DND-41 (cell line): Measurements from ENCODE around the gene AKR1C3.
"Not testable (repeated sequence)": the region's sequence is repeated elsewhere in the genome, so short reads cannot be mapped to it uniquely, and the experiment has no call there.

Source experiments
- ATAC-seq: fragments of 200-7000 bp; cut with Tn5 transposase; 3 replicates; pipeline ENCODE4 v1.9.1; 2021; ENCODE audit warnings: low read depth; ENCODE audit not compliant: insufficient read depth
- DNase-seq: peaks from one replicate; pipeline ENCODE4 v3.0.0-alpha.2; 2020
- H2AFZ ChIP-seq: 2 replicates; pipeline ENCODE4 v1.6.0; 2012; ENCODE audit warnings: low read depth, low read length
- H3K27ac ChIP-seq: 2 replicates; pipeline ENCODE4 v1.5.1; 2012; ENCODE audit warnings: low read length, inconsistent platforms
- H3K27me3 ChIP-seq: fragments of 200-600 bp; sonication (generic); 2 replicates; pipeline ENCODE4 v1.6.0; 2012; ENCODE audit warnings: low read length, mild to moderate bottlenecking, inconsistent platforms; ENCODE audit not compliant: insufficient read depth, poor library complexity
- H3K36me3 ChIP-seq: 2 replicates; pipeline ENCODE4 v1.5.1; 2012; ENCODE audit warnings: low read length, inconsistent platforms; ENCODE audit not compliant: insufficient read depth
- H3K4me1 ChIP-seq: 2 replicates; pipeline ENCODE4 v1.5.1; 2012; ENCODE audit warnings: mild to moderate bottlenecking, low read length; ENCODE audit not compliant: insufficient read depth
- H3K4me2 ChIP-seq: 2 replicates; pipeline ENCODE4 v1.6.0; 2012; ENCODE audit warnings: mild to moderate bottlenecking, moderate library complexity, low read length, inconsistent platforms; ENCODE audit not compliant: insufficient read depth
- H3K4me3 ChIP-seq, 2 experiments: fragments of 200-600 bp in 1 of 2; shearing (Covaris generic) in 1 of 2; 2 replicates each; pipeline ENCODE4 v1.5.1; 2012 to 2016; ENCODE audit warnings: inconsistent platforms in 2 of 2, low read length in 2 of 2, mild to moderate bottlenecking in 2 of 2, low read depth in 1 of 2, moderate library complexity in 1 of 2
- H3K79me2 ChIP-seq: 2 replicates; pipeline ENCODE4 v1.6.0; 2012; ENCODE audit warnings: low read length, inconsistent platforms; ENCODE audit not compliant: insufficient read depth
- H3K9ac ChIP-seq: 2 replicates; pipeline ENCODE4 v1.6.0; 2012; ENCODE audit warnings: low read depth, mild to moderate bottlenecking, inconsistent platforms, low read length, moderate library complexity
- H3K9me3 ChIP-seq: 2 replicates; pipeline ENCODE4 v1.5.1; 2012; ENCODE audit warnings: low read length, moderate library complexity, mild to moderate bottlenecking, inconsistent platforms; ENCODE audit not compliant: insufficient read depth, severe bottlenecking
- H4K20me1 ChIP-seq: 2 replicates; pipeline ENCODE4 v1.6.0; 2012; ENCODE audit warnings: low read length; ENCODE audit not compliant: insufficient read depth
- CTCF ChIP-seq: IDR thresholded peaks from 2 replicates; pipeline ENCODE4 v1.5.1; 2012; ENCODE audit warnings: borderline replicate concordance, low read length, moderate library complexity, mild to moderate bottlenecking; ENCODE audit not compliant: poor library complexity, severe bottlenecking; ENCODE audit errors: extremely low read depth
- EZH2 ChIP-seq: IDR thresholded peaks from 3 replicates; pipeline ENCODE4 v1.6.1; 2012; ENCODE audit warnings: borderline replicate concordance, low read depth, mild to moderate bottlenecking, moderate library complexity, low read length, inconsistent platforms; ENCODE audit not compliant: severe bottlenecking

Gene AKR1C3

GRCh38 chr10:5047912-5048628 is 46.1 kb upstream of the AKR1C3 start:
- H3K9ac ChIP-seq: no peak overlapping the region
- DNase-seq (no peak), ATAC-seq (no peak)
- no peak overlapping the region for H3K4me2 ChIP-seq
- H2AFZ ChIP-seq: no peak overlapping the region
- no peak overlapping the region for H3K27ac ChIP-seq
- TF ChIP-seq EZH2 (no peak), CTCF (no peak)
- no peaks in the 10 kb centered on the region for H3K9me3 ChIP-seq
- H3K4me1 ChIP-seq: no peaks in the 10 kb centered on the region
- H3K4me3 ChIP-seq: no peak overlapping the region
- H3K36me3 ChIP-seq: no peaks in the 10 kb centered on the region
- H4K20me1 ChIP-seq: no peaks in the 10 kb centered on the region
- H3K79me2 ChIP-seq: no peaks in the 10 kb centered on the region
- no peaks in the 10 kb centered on the region for H3K27me3 ChIP-seq

- H3K79me2 ChIP-seq, H3K9me3 ChIP-seq, ATAC-seq, DNase-seq, H3K9ac ChIP-seq, H3K27ac ChIP-seq, H3K4me3 ChIP-seq, H3K36me3 ChIP-seq, H3K4me2 ChIP-seq, H3K4me1 ChIP-seq, H3K27me3 ChIP-seq, H2AFZ ChIP-seq, H4K20me1 ChIP-seq: not testable (repeated sequence)
These were observed 41.2 kb upstream of the AKR1C3 start for GRCh38 chr10:5052951-5053500.

- not testable (repeated sequence) for H3K36me3 ChIP-seq, H4K20me1 ChIP-seq, H2AFZ ChIP-seq, H3K27me3 ChIP-seq, H3K79me2 ChIP-seq, H3K27ac ChIP-seq, H3K4me2 ChIP-seq, ATAC-seq, H3K4me1 ChIP-seq, H3K4me3 ChIP-seq, DNase-seq, H3K9me3 ChIP-seq, H3K9ac ChIP-seq
These were observed 39.4 kb upstream of the AKR1C3 start for GRCh38 chr10:5054831-5055230.

- H3K9ac ChIP-seq, H3K27me3 ChIP-seq, H3K4me2 ChIP-seq, H3K9me3 ChIP-seq, H3K36me3 ChIP-seq, H3K27ac ChIP-seq, DNase-seq, H3K4me3 ChIP-seq, H4K20me1 ChIP-seq, ATAC-seq, H3K4me1 ChIP-seq, H3K79me2 ChIP-seq, H2AFZ ChIP-seq: not testable (repeated sequence)
These were observed 34.9 kb upstream of the AKR1C3 start for GRCh38 chr10:5059267-5059666.

- not testable (repeated sequence) for H2AFZ ChIP-seq, H3K36me3 ChIP-seq, H3K27ac ChIP-seq, H3K9me3 ChIP-seq, ATAC-seq, H3K79me2 ChIP-seq, DNase-seq, H3K4me2 ChIP-seq, H3K9ac ChIP-seq, H3K27me3 ChIP-seq, H3K4me3 ChIP-seq, H4K20me1 ChIP-seq, H3K4me1 ChIP-seq
These were observed 33.4 kb upstream of the AKR1C3 start for GRCh38 chr10:5060791-5061190.
